H1 (cell line): ENCODE data around the gene CLRN2. TPM values are rescaled to one million over a fixed set of nuclear protein-coding genes. Genes with fewer than 3 reads are reported as not detected.

ENCODE experiments used
- CTCF ChIA-PET: fragments of 300-600 bp; sonication (Branson Sonifier 250); formaldehyde crosslinking; loops from one replicate; lab custom pipeline; 2021; ENCODE audit not compliant: partially characterized antibody; lab: Charles Lee
- POLR2A ChIA-PET: fragments of 300-600 bp; sonication (Branson Sonifier 250); formaldehyde crosslinking; loops from one replicate; lab custom pipeline; 2021; ENCODE audit warnings: inconsistent platforms; ENCODE audit not compliant: partially characterized antibody; lab: Charles Lee
- DNase-seq, 2 experiments: peaks; one replicate each; pipeline versions ENCODE4 v3.0.0 to v3.0.0-alpha.2; 2010 to 2022; ENCODE audit warnings: low spot score in 2 of 2, low read depth in 1 of 2, mixed read lengths in 1 of 2
- FAIRE-seq: peaks from 2 replicates; lab custom pipeline; 2011; peaks lifted over from hg19 to GRCh38; lab: Jason Lieb, UNC
- H2AFZ ChIP-seq: 2 replicates; pipeline ENCODE4 v1.8.1; 2012; ENCODE audit warnings: low read length, inconsistent platforms
- H2AK5ac ChIP-seq: 2 replicates; pipeline ENCODE4 v1.6.1; 2013; ENCODE audit warnings: low read depth, low read length
- H2BK120ac ChIP-seq: replicated peaks from 2 replicates; pipeline ENCODE3; 2013; ENCODE audit warnings: low read depth, low read length, inconsistent platforms
- H2BK12ac ChIP-seq: 2 replicates; pipeline ENCODE4 v1.6.1; 2013; ENCODE audit warnings: low read depth, low read length
- H2BK15ac ChIP-seq: 2 replicates; pipeline ENCODE4 v1.6.1; 2013; ENCODE audit warnings: low read length
- H2BK20ac ChIP-seq: 2 replicates; pipeline ENCODE4 v1.6.1; 2013; ENCODE audit warnings: low read length
- H2BK5ac ChIP-seq: 2 replicates; pipeline ENCODE4 v1.6.1; 2013; ENCODE audit warnings: low read depth, low read length
- H3K14ac ChIP-seq: 2 replicates; pipeline ENCODE4 v1.6.1; 2013; ENCODE audit warnings: inconsistent platforms; ENCODE audit not compliant: insufficient read length
- H3K18ac ChIP-seq: 2 replicates; pipeline ENCODE4 v1.6.1; 2013; ENCODE audit warnings: low read length; ENCODE audit errors: extremely low read depth
- H3K23ac ChIP-seq: 2 replicates; pipeline ENCODE4 v1.6.1; 2013; ENCODE audit warnings: inconsistent platforms; ENCODE audit not compliant: insufficient read length
- H3K23me2 ChIP-seq: 2 replicates; pipeline ENCODE4 v1.6.1; 2013; ENCODE audit warnings: low read depth, low read length
- H3K27ac ChIP-seq: 2 replicates; pipeline ENCODE4 v1.6.1; 2011; ENCODE audit warnings: low read depth, low read length, inconsistent platforms
- H3K27me3 ChIP-seq, 4 experiments: replicated peaks in 1 of 4; 1 replicate in 1 of 4; 2 replicates in 3 of 4; pipeline versions ENCODE4 v1.6.1 to v1.8.1; 2011 to 2013; ENCODE audit warnings: low read length in 3 of 4, mild to moderate bottlenecking in 3 of 4, inconsistent platforms in 2 of 4, mixed read lengths in 2 of 4, moderate library complexity in 1 of 4; ENCODE audit not compliant: control insufficient read depth in 3 of 4, insufficient read depth in 3 of 4; ENCODE audit errors: extremely low read depth in 1 of 4
- H3K36me3 ChIP-seq, 4 experiments: 2 replicates each; pipeline versions ENCODE4 v1.6.1 to v1.8.1; 2011 to 2013; ENCODE audit warnings: mild to moderate bottlenecking in 4 of 4, low read length in 3 of 4, moderate library complexity in 2 of 4, control low read depth in 1 of 4, inconsistent platforms in 1 of 4; ENCODE audit not compliant: insufficient read depth in 4 of 4, control insufficient read depth in 2 of 4
- H3K4ac ChIP-seq: replicated peaks from 2 replicates; pipeline ENCODE3; 2013; ENCODE audit warnings: low read length, low read depth, mixed read lengths, inconsistent platforms; ENCODE audit not compliant: insufficient read length
- H3K4me1 ChIP-seq, 4 experiments: replicated peaks in 1 of 4; 1 replicate in 1 of 4; 2 replicates in 3 of 4; pipeline versions ENCODE4 v1.6.1 to v1.8.1; 2011 to 2013; ENCODE audit warnings: low read length in 3 of 4, inconsistent platforms in 2 of 4, mixed read lengths in 1 of 4; ENCODE audit not compliant: insufficient read depth in 4 of 4, control insufficient read depth in 3 of 4
- H3K4me2 ChIP-seq, 2 experiments: 2 replicates each; pipeline versions ENCODE4 v1.6.1 to v1.8.1; 2011 to 2013; ENCODE audit warnings: low read depth in 2 of 2, low read length in 2 of 2, control low read depth in 1 of 2, inconsistent platforms in 1 of 2, mild to moderate bottlenecking in 1 of 2; ENCODE audit not compliant: insufficient read depth in 1 of 2
- H3K4me3 ChIP-seq, 4 experiments: fragments of 200-600, 300-600 bp in 1 of 4; sonication (generic), shearing (Covaris generic), sonication (Bioruptor Twin) in 1 of 4; 2 replicates each; pipeline versions ENCODE4 v1.5.1 to v1.8.1; 2011 to 2016; ENCODE audit warnings: low read length in 4 of 4, low read depth in 3 of 4, control low read depth in 2 of 4, inconsistent platforms in 2 of 4, mild to moderate bottlenecking in 2 of 4, mixed read lengths in 1 of 4, moderate library complexity in 1 of 4; ENCODE audit not compliant: insufficient read depth in 2 of 4; ENCODE audit errors: extremely low read depth in 1 of 4
- H3K56ac ChIP-seq: replicated peaks from 2 replicates; pipeline ENCODE3; 2013; ENCODE audit warnings: low read depth, mild to moderate bottlenecking, mixed read lengths, low read length, inconsistent platforms; ENCODE audit not compliant: insufficient read length
- H3K79me1 ChIP-seq: 2 replicates; pipeline ENCODE4 v1.6.1; 2013; ENCODE audit warnings: low read depth, low read length, control low read depth
- H3K79me2 ChIP-seq, 2 experiments: 2 replicates each; pipeline versions ENCODE4 v1.6.1 to v1.8.1; 2012 to 2013; ENCODE audit warnings: low read length in 2 of 2, mild to moderate bottlenecking in 2 of 2, inconsistent platforms in 1 of 2; ENCODE audit not compliant: insufficient read depth in 2 of 2, control insufficient read depth in 1 of 2
- H3K9ac ChIP-seq, 4 experiments: replicated peaks in 1 of 4; 1 replicate in 1 of 4; 2 replicates in 3 of 4; pipeline versions ENCODE4 v1.6.1 to v1.8.1; 2011 to 2013; ENCODE audit warnings: low read depth in 3 of 4, low read length in 3 of 4, control low read depth in 2 of 4, mild to moderate bottlenecking in 2 of 4, moderate library complexity in 2 of 4, inconsistent platforms in 1 of 4; ENCODE audit errors: extremely low read depth in 1 of 4
- H3K9me3 ChIP-seq, 2 experiments: 2 replicates each; pipeline versions ENCODE4 v1.6.1 to v1.8.1; 2012 to 2013; ENCODE audit warnings: mild to moderate bottlenecking in 2 of 2, moderate library complexity in 2 of 2, control low read depth in 1 of 2, inconsistent platforms in 1 of 2, low read depth in 1 of 2, low read length in 1 of 2, mixed read lengths in 1 of 2; ENCODE audit not compliant: insufficient read depth in 2 of 2
- H4K20me1 ChIP-seq, 2 experiments: replicated peaks in 1 of 2; 2 replicates each; pipeline versions ENCODE3 to v1.8.1; 2011 to 2013; ENCODE audit warnings: inconsistent platforms in 2 of 2, low read length in 2 of 2, mild to moderate bottlenecking in 1 of 2; ENCODE audit not compliant: insufficient read depth in 2 of 2, control insufficient read depth in 1 of 2
- H4K5ac ChIP-seq: 2 replicates; pipeline ENCODE4 v1.6.1; 2013; ENCODE audit warnings: low read length, low read depth, mixed read lengths, inconsistent platforms; ENCODE audit not compliant: insufficient read length
- H4K8ac ChIP-seq: 2 replicates; pipeline ENCODE4 v1.8.0; 2013; ENCODE audit warnings: mild to moderate bottlenecking, moderate library complexity, low read length, inconsistent platforms; ENCODE audit not compliant: insufficient read depth; ENCODE audit errors: extremely low read depth
- H4K91ac ChIP-seq: replicated peaks from 2 replicates; pipeline ENCODE3; 2013; ENCODE audit warnings: low read length, mixed read lengths, inconsistent platforms; ENCODE audit not compliant: insufficient read length
- BCL11A ChIP-seq, 2 experiments: IDR thresholded peaks; one replicate each; pipeline ENCODE4 v1.6.1; 2011; ENCODE audit warnings: low read depth in 2 of 2, low read length in 2 of 2, mild to moderate bottlenecking in 2 of 2
- CHD1 ChIP-seq: IDR thresholded peaks from 2 replicates; pipeline ENCODE4 v1.6.1; 2012; ENCODE audit warnings: low read depth, low read length, improper control_type of control experiment
- GTF2F1 ChIP-seq: IDR thresholded peaks from 2 replicates; pipeline ENCODE4 v1.6.1; 2012; ENCODE audit warnings: low read depth, low read length, improper control_type of control experiment, borderline replicate concordance
- SIX5 ChIP-seq: IDR thresholded peaks from 2 replicates; pipeline ENCODE4 v1.6.1; 2011; ENCODE audit warnings: mild to moderate bottlenecking, low read depth, low read length
- SRF ChIP-seq: IDR thresholded peaks from 2 replicates; pipeline ENCODE4 v1.6.1; 2011; ENCODE audit warnings: mild to moderate bottlenecking, low read depth, low read length, moderate library complexity
- WGBS, 2 experiments: shearing (Covaris generic) in 1 of 2; methylation state at CpG; one replicate each; pipeline versions ENCODE4 v1.1.6 to v1.1.7; 2013 to 2015; ENCODE audit warnings: low lambda C conversion rate in 2 of 2, mixed read lengths in 2 of 2, inconsistent platforms in 1 of 2, low coverage in 1 of 2, missing lambda C conversion rate in 1 of 2; ENCODE audit not compliant: insufficient replicate concordance in 2 of 2, insufficient coverage in 1 of 2, insufficient read length in 1 of 2; ENCODE audit errors: extremely low coverage in 1 of 2, missing lambda C conversion rate in 1 of 2; 5-methylcytosine and 5-hydroxymethylcytosine counted together
- polyA plus RNA-seq, 7 experiments: library from polyadenylated mRNA; depleted of rRNA in 3 of 7; stranded (reverse) in 5 of 7; unstranded in 2 of 7; fragments of >200 nt in 5 of 7; fragments of 200-250 nt in 2 of 7; gene quantifications; 1 replicate in 5 of 7; 2 replicates in 1 of 7; 4 replicates in 1 of 7; pipeline versions ENCODE4 v1.2.1 to v1.2.3, GENCODE V29; 2011 to 2013; ENCODE audit warnings: missing spikeins in 2 of 7, mixed read lengths in 2 of 7
- total RNA-seq: library from RNA; stranded (reverse); fragmentation: NEBNext Ultra II Directional; extraction: Animal tissue kit (Norgen Biotek cat#: 25700); gene quantifications from 2 replicates; pipeline ENCODE4 v1.2.1, GENCODE V29; 2021

The CLRN2 gene
- total and polyA plus RNA-seq, 2 of the 8 experiments (the other 6 are each of a cell fraction or from before 2014, with no cell fraction given): not detected

DNA sequence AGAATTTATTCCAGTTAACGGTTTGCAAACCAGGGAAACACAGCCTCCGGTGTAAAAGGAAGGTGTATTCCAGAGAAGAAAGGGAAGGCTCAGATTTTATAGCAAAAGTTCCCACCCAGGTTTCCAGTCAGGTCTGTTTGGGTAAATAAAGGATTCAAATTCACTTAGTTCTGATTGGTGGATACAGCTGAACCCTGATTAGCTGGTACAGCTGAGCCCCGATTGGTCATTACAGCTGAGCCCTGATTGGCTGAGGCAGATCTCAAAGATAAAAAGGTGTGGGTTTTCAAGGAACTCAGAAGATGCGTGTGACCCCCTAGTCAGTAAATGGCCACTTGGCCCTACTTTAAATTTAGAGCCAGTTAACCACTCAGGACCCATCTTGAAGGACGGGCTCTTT is 6.6 kb downstream of the CLRN2 start:
- Histone ChIP-seq H3K14ac (no peak overlapping the region), H3K4me1 (peaks cover 4 to 9% (median 6%) of the 10 kb centered on the region in 4 experiments; a peak in 6 of 7 replicates), H4K20me1 (no peaks in the 10 kb centered on the region), H2BK120ac (no peak overlapping the region), H3K23me2 (no peaks in the 10 kb centered on the region), H2AK5ac (no peak overlapping the region), H2BK5ac (no peak overlapping the region), H4K8ac (no peak overlapping the region)
- DNase-seq: no peak
- FAIRE-seq: no peak
- 94% methylated on average over 5 of the region's 5 CpGs; no CpG with 5 or more reads in 1 of the 2 experiments for WGBS, 2 experiments
- TF ChIP-seq SIX5 (no peak), CHD1 (no peak), SRF (no peak), GTF2F1 (no peak), BCL11A (IDR thresholded peaks at IDR 0.05; ENCODE audit: low read depth in 2 of 2, low read length in 2 of 2) (no peak)
- TF ChIP-seq, all 59 proteins: peak for 0
- ChIA-PET POLR2A (interaction anchor here (0.6 kb wide), 1 partner anchor 65 kb away, joined by 3 read pairs; no protein-coding TSS in a partner anchor), CTCF (no interaction called here)
- Histone ChIP-seq H3K9ac (no peak overlapping the region), H3K79me2 (no peaks in the 10 kb centered on the region), H3K36me3 (no peaks in the 10 kb centered on the region), H3K23ac (no peak overlapping the region), H3K4ac (no peak overlapping the region), H3K56ac (no peak overlapping the region), H4K5ac (no peak overlapping the region), H2BK12ac (no peak overlapping the region), H2BK20ac (no peak overlapping the region), H3K9me3 (no peaks in the 10 kb centered on the region), H3K27ac (no peak overlapping the region), H3K4me3 (no peak overlapping the region), H3K18ac (no peak overlapping the region), H2BK15ac (no peak overlapping the region), H3K79me1 (no peaks in the 10 kb centered on the region), H3K27me3 (no peaks in the 10 kb centered on the region), H2AFZ (0 out of 2 replicates have a peak overlapping the region, but pooled peaks have one; percentile 18), H3K4me2 (no peak overlapping the region), H4K91ac (no peak overlapping the region)
